HCT116 (cell line): ENCODE results near the gene RAVER1. TPM values are rescaled to one million over a fixed set of nuclear protein-coding genes. Genes with fewer than 3 reads are reported as not detected.

Experiments used
- ATAC-seq: fragments of 200-7000 bp; cut with Tn5 transposase; 2 replicates; pipeline ENCODE4 v1.9.1; 2020; ENCODE audit warnings: mild to moderate bottlenecking, moderate library complexity
- BruUV-seq: library from RNA; stranded (reverse); fragments of 400-500 nt; replicated peaks from 2 replicates; lab custom pipeline; 2021; lab: Mats Ljungman, UMichigan
- CTCF ChIA-PET: fragments of 300-600 bp; sonication (Branson Sonifier 250); formaldehyde crosslinking; loops from one replicate; lab custom pipeline; 2021; ENCODE audit warnings: antibody characterized with exemption; lab: Charles Lee
- POLR2A ChIA-PET: fragments of 300-600, 350-600 bp; sonication (Branson Sonifier 250); formaldehyde crosslinking; loops from one replicate; lab custom pipeline; 2021; ENCODE audit warnings: antibody characterized with exemption; lab: Charles Lee
- RAD21 ChIA-PET, 2 experiments: fragments of 300-600 bp; sonication (Branson Sonifier 250); formaldehyde crosslinking; loops; one replicate each; lab custom pipeline; 2023; ENCODE audit warnings: low total read pairs in 2 of 2; ENCODE audit not compliant: uncharacterized antibody in 2 of 2, unreplicated experiment in 2 of 2, low non-redundant PET in 1 of 2; lab: Charles Lee
- DNase-seq: peaks from one replicate; pipeline ENCODE4 v3.0.0-alpha.2; 2010; ENCODE audit warnings: low read depth, low spot score
- H2AFZ ChIP-seq: fragments of 200-600 bp; shearing (Covaris generic), sonication (generic); 2 replicates; pipeline ENCODE4 v1.6.1; 2017; ENCODE audit warnings: low read depth, mixed run types, mixed read lengths, antibody characterized with exemption, low read length; ENCODE audit not compliant: poor library complexity, severe bottlenecking
- H3K27ac ChIP-seq: 2 replicates; pipeline ENCODE4 v1.5.1; 2012; ENCODE audit warnings: low read depth, low read length
- H3K27me3 ChIP-seq: fragments of 200-600 bp; sonication (generic); 2 replicates; pipeline ENCODE4 v1.6.1; 2016; ENCODE audit warnings: mixed run types, low read length, mixed read lengths; ENCODE audit not compliant: insufficient read depth
- H3K36me3 ChIP-seq, 2 experiments: fragments of 200-500 bp in 1 of 2; fragments of 200-600 bp in 1 of 2; sonication (Bioruptor generic) in 1 of 2; sonication (generic) in 1 of 2; 2 replicates each; pipeline versions ENCODE4 v1.5.1 to v1.6.1; 2014 to 2016; ENCODE audit warnings: low read length in 2 of 2, inconsistent platforms in 1 of 2, mixed read lengths in 1 of 2, mixed run types in 1 of 2; ENCODE audit not compliant: insufficient read depth in 2 of 2, control insufficient read depth in 1 of 2
- H3K4me1 ChIP-seq, 2 experiments: fragments of 200-600 bp in 1 of 2; sonication (generic) in 1 of 2; 2 replicates each; pipeline versions ENCODE4 v1.5.1 to v1.6.1; 2012 to 2017; ENCODE audit warnings: low read length in 2 of 2, inconsistent platforms in 1 of 2, mild to moderate bottlenecking in 1 of 2, mixed read lengths in 1 of 2, mixed run types in 1 of 2, moderate library complexity in 1 of 2; ENCODE audit not compliant: insufficient read depth in 2 of 2, control insufficient read depth in 1 of 2
- H3K4me2 ChIP-seq: fragments of 200-600 bp; sonication (generic); 2 replicates; pipeline ENCODE4 v1.6.1; 2017; ENCODE audit warnings: mixed run types, low read length, mixed read lengths
- H3K4me3 ChIP-seq, 2 experiments: fragments of 200-600 bp in 1 of 2; sonication (generic) in 1 of 2; replicated peaks in 1 of 2; 2 replicates each; pipeline ENCODE4 v1.5.1; 2011 to 2016; ENCODE audit warnings: low read length in 2 of 2, control low read depth in 1 of 2, low read depth in 1 of 2, mild to moderate bottlenecking in 1 of 2, mixed read lengths in 1 of 2, mixed run types in 1 of 2
- H3K79me2 ChIP-seq: fragments of 200-600 bp; sonication (generic); 2 replicates; pipeline ENCODE4 v1.6.1; 2017; ENCODE audit warnings: mild to moderate bottlenecking, mixed run types, low read length, moderate library complexity, mixed read lengths; ENCODE audit not compliant: insufficient read depth
- H3K9ac ChIP-seq: fragments of 200-600 bp; sonication (generic); 2 replicates; pipeline ENCODE4 v1.6.1; 2016; ENCODE audit warnings: low read length, mixed read lengths
- H3K9me2 ChIP-seq: fragments of 200-600 bp; sonication (generic), shearing (Covaris generic); 2 replicates; pipeline ENCODE4 v1.6.1; 2017; ENCODE audit warnings: mixed run types, mild to moderate bottlenecking, moderate library complexity; ENCODE audit not compliant: insufficient read depth
- H3K9me3 ChIP-seq, 2 experiments: fragments of 200-500 bp in 1 of 2; fragments of 200-600 bp in 1 of 2; sonication (Bioruptor generic) in 1 of 2; sonication (generic) in 1 of 2; 2 replicates each; pipeline ENCODE4 v1.6.1; 2014 to 2017; ENCODE audit warnings: low read length in 2 of 2, mixed read lengths in 2 of 2, inconsistent platforms in 1 of 2, low read depth in 1 of 2, mild to moderate bottlenecking in 1 of 2, mixed run types in 1 of 2, moderate library complexity in 1 of 2; ENCODE audit not compliant: control insufficient read depth in 1 of 2, insufficient read depth in 1 of 2
- H4K20me1 ChIP-seq: fragments of 200-600 bp; sonication (generic), shearing (Covaris generic); 2 replicates; pipeline ENCODE4 v1.6.1; 2017; ENCODE audit warnings: mixed run types, mild to moderate bottlenecking, moderate library complexity; ENCODE audit not compliant: insufficient read depth
- CBX3 ChIP-seq: IDR thresholded peaks from 2 replicates; pipeline ENCODE4 v1.6.1; 2012; ENCODE audit warnings: low read depth
- CTCF ChIP-seq, 3 experiments: fragments of 200-600 bp in 1 of 3; sonication (generic) in 1 of 3; IDR thresholded peaks in 2 of 3; conservative IDR thresholded peaks in 1 of 3; 2 replicates each; pipeline ENCODE4 v1.5.1; 2012 to 2017; ENCODE audit warnings: low read depth in 2 of 3, low read length in 2 of 3, antibody characterized with exemption in 1 of 3, borderline replicate concordance in 1 of 3, control low read depth in 1 of 3, mild to moderate bottlenecking in 1 of 3, mixed read lengths in 1 of 3, mixed run types in 1 of 3, moderate library complexity in 1 of 3; ENCODE audit not compliant: insufficient read depth in 1 of 3
- FOSL1 ChIP-seq: IDR thresholded peaks from 2 replicates; pipeline ENCODE4 v1.6.1; 2012; ENCODE audit warnings: low read depth
- MAX ChIP-seq: IDR thresholded peaks from 2 replicates; pipeline ENCODE4 v1.6.1; 2012
- POLR2AphosphoS5 ChIP-seq: IDR thresholded peaks from 2 replicates; pipeline ENCODE4 v1.6.1; 2011; ENCODE audit warnings: mild to moderate bottlenecking, low read depth, low read length, moderate library complexity
- RAD21 ChIP-seq: IDR thresholded peaks from 2 replicates; pipeline ENCODE4 v1.6.1; 2012; ENCODE audit warnings: low read depth, mild to moderate bottlenecking
- SIN3A ChIP-seq: IDR thresholded peaks from 2 replicates; pipeline ENCODE4 v1.6.1; 2012; ENCODE audit warnings: low read depth
- YY1 ChIP-seq: IDR thresholded peaks from 2 replicates; pipeline ENCODE4 v1.6.1; 2011; ENCODE audit warnings: low read length, low read depth, moderate library complexity, mild to moderate bottlenecking; ENCODE audit not compliant: insufficient replicate concordance; ENCODE audit errors: extremely low read depth
- ZBTB33 ChIP-seq: IDR thresholded peaks from 2 replicates; pipeline ENCODE4 v1.6.1; 2011; ENCODE audit warnings: mild to moderate bottlenecking, low read length, moderate library complexity; ENCODE audit not compliant: insufficient replicate concordance; ENCODE audit errors: extremely low read depth
- intact Hi-C: fragments of 100-400 bp; cut with micrococcal nuclease; formaldehyde crosslinking; loops from 2 replicates; pipeline ENCODE4 v1.10.0; 2022
- total RNA-seq: library from RNA; stranded (reverse); gene quantifications from one replicate; pipeline ENCODE4 v1.2.1, GENCODE V29; 2021; ENCODE audit not compliant: unreplicated experiment
- TF ChIP-seq, protein P1 (sequence below): IDR thresholded peaks from 2 replicates; pipeline ENCODE4 v1.6.1; 2012

RAVER1 gene
- total RNA-seq, 1 experiment from 2014 or later: 71.0 TPM

DNA sequence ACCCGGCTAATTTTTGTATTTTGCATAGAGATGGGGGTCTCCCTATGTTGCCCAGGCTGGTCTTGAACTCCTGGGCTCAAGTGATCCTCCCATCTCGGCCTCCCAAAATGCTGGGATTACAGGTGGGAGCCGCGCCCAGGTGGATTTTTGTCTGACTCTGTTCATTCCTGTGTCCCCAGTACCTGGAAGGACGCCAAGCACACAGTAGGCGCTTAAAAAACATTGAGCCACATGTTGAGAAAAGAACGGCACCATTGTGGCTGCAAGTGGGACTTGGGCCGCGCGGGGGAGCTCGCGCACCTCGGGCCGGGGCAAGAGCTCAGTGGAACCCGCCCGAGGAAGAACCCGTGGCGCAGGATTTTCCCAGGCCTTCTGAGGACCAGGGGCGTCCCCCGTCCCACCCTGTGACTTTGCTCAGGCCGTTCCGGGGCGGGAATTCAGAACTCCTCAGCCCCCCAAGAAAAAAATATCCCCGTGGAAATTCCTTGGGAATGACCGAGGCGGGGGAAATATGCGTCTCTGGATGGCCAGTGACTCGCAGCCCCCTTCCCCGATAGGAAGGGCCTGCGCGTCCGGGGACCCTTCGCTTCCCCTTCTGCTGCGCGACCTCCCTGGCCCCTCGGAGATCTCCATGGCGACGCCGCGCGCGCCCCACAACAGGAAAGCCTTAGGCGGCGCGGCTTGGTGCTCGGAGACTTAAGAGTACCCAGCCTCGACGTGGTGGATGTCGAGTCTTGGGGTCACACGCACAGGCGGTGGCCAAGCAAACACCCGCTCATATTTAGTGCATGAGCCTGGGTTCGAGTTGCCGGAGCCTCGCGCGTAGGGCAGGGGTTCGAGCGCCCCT lies 63.8 kb downstream of the RAVER1 start:
- POLR2A ChIA-PET: interaction anchor here (0.8 to 2.0 kb wide), 4 partner anchors 11 to 119 kb away, joined by 3 to 9 read pairs (median 6); partner anchors contain the start of gene ICAM5
- RAD21 ChIA-PET: interaction anchor here (0.8 to 3.2 kb wide), 7 partner anchors 10 to 121 kb away, joined by 3 to 31 read pairs (median 6); partner anchors contain the start of gene RAVER1 (in 1 of the 2)
- DNase-seq (peak; percentile 47), ATAC-seq (peak; percentile 84)
- Histone ChIP-seq H3K36me3 (no peaks in the 10 kb centered on the region), H3K27me3 (no peaks in the 10 kb centered on the region), H3K9ac (peak overlapping the region; percentile 47), H3K9me2 (no peaks in the 10 kb centered on the region), H3K9me3 (no peaks in the 10 kb centered on the region), H2AFZ (peak overlapping the region; percentile 85), H3K27ac (peak overlapping the region; percentile 8; the same call in 1 of the 2 replicates), H4K20me1 (no peaks in the 10 kb centered on the region), H3K4me3 (peak overlapping the region; percentile 22 to 28; a peak in 3 of 4 replicates), H3K4me2 (peak overlapping the region; percentile 79), H3K79me2 (no peaks in the 10 kb centered on the region), H3K4me1 (peaks cover 7 to 22% of the 10 kb centered on the region in 2 experiments; a peak in 3 of 4 replicates)
- BruUV-seq: no TSS peak
- TF ChIP-seq ZBTB33: no peak
- TF ChIP-seq, protein P1, sequence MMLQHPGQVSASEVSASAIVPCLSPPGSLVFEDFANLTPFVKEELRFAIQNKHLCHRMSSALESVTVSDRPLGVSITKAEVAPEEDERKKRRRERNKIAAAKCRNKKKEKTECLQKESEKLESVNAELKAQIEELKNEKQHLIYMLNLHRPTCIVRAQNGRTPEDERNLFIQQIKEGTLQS: no peak
- TF ChIP-seq SIN3A: no peak
- TF ChIP-seq MAX: peak; percentile 74
- TF ChIP-seq YY1: no peak
- TF ChIP-seq POLR2AphosphoS5: 0 out of 2 replicates have a peak, but pooled peaks have one; percentile 12
- TF ChIP-seq CBX3: peak; percentile 37; the same call in 1 of the 2 replicates
- peak; percentile 91 to 95 (median 94) for TF ChIP-seq CTCF (IDR thresholded peaks at IDR 0.05 in 2 of 3, conservative IDR thresholded peaks at IDR 0.05 in 1 of 3; ENCODE audit: borderline replicate concordance in 1 of 3, insufficient read depth in 1 of 3, low read depth in 2 of 3, low read length in 2 of 3)
- TF ChIP-seq RAD21: peak; percentile 99
- no peak for TF ChIP-seq FOSL1
- CTCF ChIA-PET: interaction anchor here (0.6 to 7.2 kb wide), 12 partner anchors 8 to 136 kb away, joined by 3 to 131 read pairs (median 6); partner anchors contain the start of genes ICAM5, RAVER1 and TYK2
- intact Hi-C loops: loop anchor here (1.0 kb wide), 1 partner anchor 120 kb away; no protein-coding TSS in a partner anchor
